Adrenal gland (tissue), 5 donors: ENCODE results near the gene PSKH1.

ENCODE experiments used
- CTCF ChIP-seq, 6 experiments: fragments of 450-650 bp in 4 of 6; fragments of 200-600 bp in 2 of 6; sonication (generic) in 1 of 6; IDR thresholded peaks; 1 replicate in 5 of 6; 2 replicates in 1 of 6; pipeline versions ENCODE4 v1.5.1 to v1.8.0; 2016 to 2021; ENCODE audit warnings: antibody characterized with exemption in 6 of 6, mild to moderate bottlenecking in 2 of 6, moderate library complexity in 1 of 6
- POLR2A ChIP-seq, 2 donors: fragments of 450-650 bp; IDR thresholded peaks; one replicate each; pipeline ENCODE4 v1.6.1; 2017; ENCODE audit warnings: antibody characterized with exemption in 2 of 2, mild to moderate bottlenecking in 2 of 2, moderate library complexity in 1 of 2
- donor health status: DM: no; HTN: no; CAD: no.

GRCh38 chr16:67928561-67929364 lies 35.7 kb downstream of the PSKH1 start:
- peak; percentile 71 to 95 (median 88) for TF ChIP-seq CTCF (IDR thresholded peaks at IDR 0.05)
- TF ChIP-seq POLR2A (IDR thresholded peaks at IDR 0.05) = no peak
